ENCODE data around the gene RPL41.

DNA sequence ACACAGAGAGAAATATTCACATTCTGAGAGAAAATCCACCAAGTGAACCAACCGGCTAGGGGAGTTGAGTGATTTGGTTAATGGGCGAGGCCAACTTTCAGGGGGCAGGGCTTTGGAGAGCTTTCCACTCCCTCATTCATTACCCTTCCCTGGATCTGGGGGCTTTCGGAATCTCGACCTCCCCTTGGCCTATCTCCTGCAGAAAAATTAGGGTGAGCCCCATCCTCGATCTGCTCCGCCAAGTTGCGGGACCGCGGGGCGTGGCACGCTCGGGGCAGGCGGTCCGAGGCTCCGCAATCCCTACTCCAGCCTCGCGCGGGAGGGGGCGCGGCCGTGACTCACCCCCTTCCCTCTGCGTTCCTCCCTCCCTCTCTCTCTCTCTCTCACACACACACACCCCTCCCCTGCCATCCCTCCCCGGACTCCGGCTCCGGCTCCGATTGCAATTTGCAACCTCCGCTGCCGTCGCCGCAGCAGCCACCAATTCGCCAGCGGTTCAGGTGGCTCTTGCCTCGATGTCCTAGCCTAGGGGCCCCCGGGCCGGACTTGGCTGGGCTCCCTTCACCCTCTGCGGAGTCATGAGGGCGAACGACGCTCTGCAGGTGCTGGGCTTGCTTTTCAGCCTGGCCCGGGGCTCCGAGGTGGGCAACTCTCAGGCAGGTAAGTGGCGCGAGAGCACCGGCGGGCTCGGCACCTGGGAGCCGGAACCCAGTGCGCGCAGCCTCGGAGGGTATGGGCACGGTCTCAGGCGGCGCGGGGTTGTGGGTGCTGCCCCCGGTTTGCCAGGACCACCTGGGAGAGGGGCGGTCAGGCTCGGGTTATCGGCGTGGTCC is 36.5 kb upstream of the RPL41 start, which contains the start of gene ERBB3:
- TF ChIP-seq CTCF (IDR thresholded peaks at IDR 0.05) (peak in 3 of 6 experiments; percentile 29 to 54 (median 31)), POLR2A (IDR thresholded peaks at IDR 0.05) (peak in 3 of 4 donors; percentile 29 to 74 (median 46)), POLR2AphosphoS5 (IDR thresholded peaks at IDR 0.05) (peak; percentile 41 to 75)

All from upper lobe of left lung (tissue), 4 donors.